Right renal cortex interstitium (tissue), 3 donors: ENCODE results near the gene UHRF1. TPM values are rescaled to one million over a fixed set of nuclear protein-coding genes. Genes with fewer than 3 reads are reported as not detected.
"Not testable (repeated sequence)": the region's sequence is repeated elsewhere in the genome, so short reads cannot be mapped to it uniquely, and the experiment has no call there.

Source experiments
- DNase-seq, 3 donors: peaks; one replicate each; pipeline ENCODE4 v3.0.0-alpha.2; 2013; ENCODE audit warnings: low read depth in 3 of 3, low spot score in 2 of 3
- polyA plus RNA-seq, 3 donors: library from polyadenylated mRNA; unstranded; fragments of 120-200 nt; gene quantifications; one replicate each; pipeline ENCODE4 v1.2.1, GENCODE V29; 2013; ENCODE audit not compliant: insufficient read length in 3 of 3

The UHRF1 gene
- polyA plus RNA-seq, 3 donors, result 29.4 to 30.6 (median 29.9) TPM

GRCh38 chr19:4896372-4896771 is 12.9 kb upstream of the UHRF1 start:
- DNase-seq, result no peak

- DNase-seq, result no peak
These were observed 12.2 kb upstream of the UHRF1 start for GRCh38 chr19:4897146-4897545.

- not testable (repeated sequence) for DNase-seq
These were observed 8.4 kb upstream of the UHRF1 start for GRCh38 chr19:4900879-4901278.

- DNase-seq, result no peak
These were observed 6.5 kb upstream of the UHRF1 start, which contains the start of gene ARRDC5 for GRCh38 chr19:4902796-4903195. Gene ARRDC5 (minus strand): TSS chr19:4902896. CDS start chr19:4902825, 71 bp downstream.

GRCh38 chr19:4904481-4904880 is 4.8 kb upstream of the UHRF1 start:
- no peak for DNase-seq

GRCh38 chr19:4906963-4907362 is 2.3 kb upstream of the UHRF1 start:
- DNase-seq, result no peak

- no peak for DNase-seq
These were observed 941 bp upstream of the UHRF1 start for GRCh38 chr19:4908360-4908759.

- no peak for DNase-seq
These were observed 533 bp upstream of the UHRF1 start for GRCh38 chr19:4908781-4909155.

- DNase-seq, result peak in 1 of 3 donors; percentile 79
These were observed 744 bp downstream of the UHRF1 start for GRCh38 chr19:4909897-4910593.

GRCh38 chr19:4910594-4911281 is 1.4 kb downstream of the UHRF1 start:
- no peak for DNase-seq

GRCh38 chr19:4911314-4911713 is 2.0 kb downstream of the UHRF1 start:
- no peak for DNase-seq

- DNase-seq, result no peak
These were observed 2.7 kb downstream of the UHRF1 start for GRCh38 chr19:4911786-4912672.

- DNase-seq, result no peak
These were observed 4.9 kb downstream of the UHRF1 start for GRCh38 chr19:4913996-4914735.

GRCh38 chr19:4914736-4915501 is 5.6 kb downstream of the UHRF1 start:
- DNase-seq, result no peak

GRCh38 chr19:4916292-4917082 is 7.2 kb downstream of the UHRF1 start:
- no peak for DNase-seq

GRCh38 chr19:4922530-4923275 is 13.4 kb downstream of the UHRF1 start:
- no peak for DNase-seq

GRCh38 chr19:4923276-4923747 is 14.0 kb downstream of the UHRF1 start:
- no peak for DNase-seq

- DNase-seq, result no peak
These were observed 19.9 kb downstream of the UHRF1 start for GRCh38 chr19:4929186-4929585.
